ENCODE measurements around the gene CGB7.
"Not testable (repeated sequence)": the region's sequence is repeated elsewhere in the genome, so short reads cannot be mapped to it uniquely, and the experiment has no call there.

CGB7 gene

GRCh38 chr19:49080392-49080791 is 22.8 kb upstream of the CGB7 start:
- no peak for DNase-seq (ENCODE audit: low read depth)
- no peak overlapping the region for H3K4me3 ChIP-seq (ENCODE audit: low read depth, low read length)

GRCh38 chr19:49074869-49075268 is 17.3 kb upstream of the CGB7 start:
- H3K4me3 ChIP-seq (ENCODE audit: low read depth, low read length); DNase-seq (ENCODE audit: low read depth): not testable (repeated sequence)

- H3K4me3 ChIP-seq (ENCODE audit: low read depth, low read length) = no peak overlapping the region
- DNase-seq (ENCODE audit: low read depth) = no peak
These were observed 16.2 kb upstream of the CGB7 start for GRCh38 chr19:49073514-49074378.

GRCh38 chr19:49071860-49072547 is 14.5 kb upstream of the CGB7 start:
- peak overlapping the region; percentile 15 for H3K4me3 ChIP-seq (ENCODE audit: low read depth, low read length)
- no peak for DNase-seq (ENCODE audit: low read depth)

GRCh38 chr19:49070416-49070815 is 12.9 kb upstream of the CGB7 start:
- H3K4me3 ChIP-seq (ENCODE audit: low read depth, low read length) = no peak overlapping the region
- no peak for DNase-seq (ENCODE audit: low read depth)

GRCh38 chr19:49069026-49069425 is 11.5 kb upstream of the CGB7 start:
- no peak overlapping the region for H3K4me3 ChIP-seq (ENCODE audit: low read depth, low read length)
- no peak for DNase-seq (ENCODE audit: low read depth)

GRCh38 chr19:49067554-49067953 is 10.0 kb upstream of the CGB7 start:
- H3K4me3 ChIP-seq (ENCODE audit: low read depth, low read length) = no peak overlapping the region
- DNase-seq (ENCODE audit: low read depth) = no peak

GRCh38 chr19:49065905-49066512 is 8.5 kb upstream of the CGB7 start:
- DNase-seq (ENCODE audit: low read depth) = no peak
- H3K4me3 ChIP-seq (ENCODE audit: low read depth, low read length) = no peak overlapping the region

GRCh38 chr19:49064768-49065611 is 7.4 kb upstream of the CGB7 start, which contains the start of gene NTF4:
Gene NTF4, minus strand, starts transcription at chr19:49064818. Its CDS starts 2,821 bp downstream, at chr19:49061997.
- DNase-seq (ENCODE audit: low read depth) = no peak
- H3K4me3 ChIP-seq (ENCODE audit: low read depth, low read length) = peak within 1 kb of the TSS; percentile 32

- DNase-seq (ENCODE audit: low read depth) = no peak
- H3K4me3 ChIP-seq (ENCODE audit: low read depth, low read length) = peak overlapping the region; percentile 32
These were observed 6.6 kb upstream of the CGB7 start for GRCh38 chr19:49064029-49064629.

GRCh38 chr19:49061445-49061844 is 3.9 kb upstream of the CGB7 start:
- H3K4me3 ChIP-seq (ENCODE audit: low read depth, low read length) = no peak overlapping the region
- DNase-seq (ENCODE audit: low read depth) = no peak

- no peak overlapping the region for H3K4me3 ChIP-seq (ENCODE audit: low read depth, low read length)
- no peak for DNase-seq (ENCODE audit: low read depth)
These were observed 3.5 kb upstream of the CGB7 start for GRCh38 chr19:49061000-49061399.

- no peak overlapping the region for H3K4me3 ChIP-seq (ENCODE audit: low read depth, low read length)
- no peak for DNase-seq (ENCODE audit: low read depth)
These were observed 1.5 kb upstream of the CGB7 start for GRCh38 chr19:49059053-49059452.

GRCh38 chr19:49058562-49058961 is 1.0 kb upstream of the CGB7 start:
- H3K4me3 ChIP-seq (ENCODE audit: low read depth, low read length) = no peak overlapping the region
- DNase-seq (ENCODE audit: low read depth) = no peak

GRCh38 chr19:49056902-49057596 is 500 bp downstream of the CGB7 start:
- not testable (repeated sequence) for DNase-seq (ENCODE audit: low read depth)
- peak overlapping the region; percentile 58 for H3K4me3 ChIP-seq (ENCODE audit: low read depth, low read length)

GRCh38 chr19:49056101-49056901 is 1.2 kb downstream of the CGB7 start:
- DNase-seq (ENCODE audit: low read depth) = no peak
- peak overlapping the region; percentile 58 for H3K4me3 ChIP-seq (ENCODE audit: low read depth, low read length)

GRCh38 chr19:49050376-49051033 is 7.0 kb downstream of the CGB7 start:
- not testable (repeated sequence) for DNase-seq (ENCODE audit: low read depth); H3K4me3 ChIP-seq (ENCODE audit: low read depth, low read length)
